ENCODE results near the gene FOSL2. TPM values are rescaled to one million over a fixed set of nuclear protein-coding genes. Genes with fewer than 3 reads are reported as not detected.

Gene FOSL2
- total RNA-seq, 2 experiments from 2014 or later = 0.35 to 1.0 TPM

DNA sequence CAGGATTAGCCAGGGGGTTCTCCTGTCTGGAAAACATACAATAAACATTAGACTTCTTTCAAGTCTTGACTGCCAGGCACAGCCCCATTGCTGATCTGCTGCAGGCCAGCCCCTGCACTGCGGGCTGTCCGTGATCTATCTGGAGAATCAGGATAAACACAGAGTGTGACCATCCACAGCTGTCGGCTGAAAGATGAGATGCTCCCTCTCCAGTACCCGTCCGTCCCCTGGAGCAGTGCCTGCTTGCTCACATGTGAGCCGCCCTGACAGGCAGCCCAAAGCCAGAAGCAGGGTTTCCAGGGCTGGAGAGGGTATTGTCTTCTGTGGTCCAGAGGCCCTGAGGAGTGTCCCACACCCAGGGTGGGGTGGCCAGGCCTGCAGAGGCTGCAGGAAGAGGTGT, 46.1 kb upstream of the FOSL2 start:
- POLR2A ChIA-PET = interaction anchor here (0.6 kb wide), 1 partner anchor 813 kb away, joined by 3 read pairs; no protein-coding TSS in a partner anchor
- CTCF ChIA-PET (ENCODE audit: unreplicated experiment) = no interaction called here
- no peak for TF ChIP-seq EZH2phosphoT487 (IDR thresholded peaks at IDR 0.05; ENCODE audit: borderline replicate concordance, low read depth, low read length)
- TF ChIP-seq, protein P1, sequence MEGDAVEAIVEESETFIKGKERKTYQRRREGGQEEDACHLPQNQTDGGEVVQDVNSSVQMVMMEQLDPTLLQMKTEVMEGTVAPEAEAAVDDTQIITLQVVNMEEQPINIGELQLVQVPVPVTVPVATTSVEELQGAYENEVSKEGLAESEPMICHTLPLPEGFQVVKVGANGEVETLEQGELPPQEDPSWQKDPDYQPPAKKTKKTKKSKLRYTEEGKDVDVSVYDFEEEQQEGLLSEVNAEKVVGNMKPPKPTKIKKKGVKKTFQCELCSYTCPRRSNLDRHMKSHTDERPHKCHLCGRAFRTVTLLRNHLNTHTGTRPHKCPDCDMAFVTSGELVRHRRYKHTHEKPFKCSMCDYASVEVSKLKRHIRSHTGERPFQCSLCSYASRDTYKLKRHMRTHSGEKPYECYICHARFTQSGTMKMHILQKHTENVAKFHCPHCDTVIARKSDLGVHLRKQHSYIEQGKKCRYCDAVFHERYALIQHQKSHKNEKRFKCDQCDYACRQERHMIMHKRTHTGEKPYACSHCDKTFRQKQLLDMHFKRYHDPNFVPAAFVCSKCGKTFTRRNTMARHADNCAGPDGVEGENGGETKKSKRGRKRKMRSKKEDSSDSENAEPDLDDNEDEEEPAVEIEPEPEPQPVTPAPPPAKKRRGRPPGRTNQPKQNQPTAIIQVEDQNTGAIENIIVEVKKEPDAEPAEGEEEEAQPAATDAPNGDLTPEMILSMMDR (conservative IDR thresholded peaks at IDR 0.05; ENCODE audit: low read length) = no peak
- no peaks in the 10 kb centered on the region for H3K4me1 ChIP-seq (ENCODE audit: insufficient read depth, low read length, poor library complexity, severe bottlenecking)
- H3K79me2 ChIP-seq (ENCODE audit: insufficient read depth, low read depth, low read length) = no peaks in the 10 kb centered on the region
- no peaks in the 10 kb centered on the region for H3K9me2 ChIP-seq (ENCODE audit: insufficient read depth, low read length)
- H2AFZ ChIP-seq (ENCODE audit: low read length) = no peak overlapping the region
- H4K20me1 ChIP-seq (ENCODE audit: insufficient read depth, low read length) = no peaks in the 10 kb centered on the region
- no peak overlapping the region for H3K4me2 ChIP-seq (ENCODE audit: low read length)
- BruUV-seq (replicated peaks) = no TSS peak
- H3K9me3 ChIP-seq (ENCODE audit: low read length) = no peaks in the 10 kb centered on the region
- DNase-seq (ENCODE audit: low spot score) = no peak
- H3K27ac ChIP-seq (ENCODE audit: low read depth, low read length, poor library complexity, severe bottlenecking) = no peak overlapping the region
- no peak overlapping the region for H3K4me3 ChIP-seq (ENCODE audit: low read depth, low read length, poor library complexity, severe bottlenecking)
- H3K36me3 ChIP-seq (ENCODE audit: insufficient read depth, low read length) = no peaks in the 10 kb centered on the region
- intact Hi-C loops (cut with micrococcal nuclease; ENCODE audit: unreplicated experiment) = no loop called here

DNA sequence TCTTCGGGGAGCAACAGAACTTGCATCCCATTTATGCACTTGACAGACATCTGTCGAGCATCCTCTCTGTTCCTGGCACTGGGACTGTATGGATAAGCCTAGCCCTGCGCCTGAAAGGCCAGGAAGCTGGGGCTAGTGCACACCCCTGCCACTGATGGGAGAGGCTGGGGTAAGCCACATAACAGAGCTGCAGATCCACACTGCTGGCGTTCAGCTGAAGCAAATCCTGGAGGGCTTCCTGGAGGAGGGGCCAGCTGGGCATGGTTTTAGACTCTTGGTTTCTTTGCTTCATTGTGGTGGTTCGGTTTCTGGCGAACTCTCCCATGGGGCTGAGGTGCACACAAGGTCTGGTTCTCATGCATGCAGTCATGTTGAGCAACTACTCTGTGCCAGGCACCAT, 45.5 kb upstream of the FOSL2 start:
- ChIA-PET CTCF (ENCODE audit: unreplicated experiment) (no interaction called here), POLR2A (interaction anchor here (0.6 kb wide), 1 partner anchor 812 kb away, joined by 3 read pairs; no protein-coding TSS in a partner anchor)
- no peaks in the 10 kb centered on the region for H3K9me2 ChIP-seq (ENCODE audit: insufficient read depth, low read length)
- intact Hi-C loops (cut with micrococcal nuclease; ENCODE audit: unreplicated experiment) = no loop called here
- DNase-seq (ENCODE audit: low spot score) = no peak
- BruUV-seq (replicated peaks) = no TSS peak
- no peak overlapping the region for H3K4me3 ChIP-seq (ENCODE audit: low read depth, low read length, poor library complexity, severe bottlenecking)
- no peaks in the 10 kb centered on the region for H3K79me2 ChIP-seq (ENCODE audit: insufficient read depth, low read depth, low read length)
- no peak overlapping the region for H3K27ac ChIP-seq (ENCODE audit: low read depth, low read length, poor library complexity, severe bottlenecking)
- H3K9me3 ChIP-seq (ENCODE audit: low read length) = no peaks in the 10 kb centered on the region
- H3K4me2 ChIP-seq (ENCODE audit: low read length) = no peak overlapping the region
- no peak overlapping the region for H2AFZ ChIP-seq (ENCODE audit: low read length)
- no peak for TF ChIP-seq EZH2phosphoT487 (IDR thresholded peaks at IDR 0.05; ENCODE audit: borderline replicate concordance, low read depth, low read length)
- TF ChIP-seq, protein P1 (conservative IDR thresholded peaks at IDR 0.05; ENCODE audit: low read length) = no peak
- no peaks in the 10 kb centered on the region for H4K20me1 ChIP-seq (ENCODE audit: insufficient read depth, low read length)
- H3K4me1 ChIP-seq (ENCODE audit: insufficient read depth, low read length, poor library complexity, severe bottlenecking) = no peaks in the 10 kb centered on the region
- no peaks in the 10 kb centered on the region for H3K36me3 ChIP-seq (ENCODE audit: insufficient read depth, low read length)

DNA sequence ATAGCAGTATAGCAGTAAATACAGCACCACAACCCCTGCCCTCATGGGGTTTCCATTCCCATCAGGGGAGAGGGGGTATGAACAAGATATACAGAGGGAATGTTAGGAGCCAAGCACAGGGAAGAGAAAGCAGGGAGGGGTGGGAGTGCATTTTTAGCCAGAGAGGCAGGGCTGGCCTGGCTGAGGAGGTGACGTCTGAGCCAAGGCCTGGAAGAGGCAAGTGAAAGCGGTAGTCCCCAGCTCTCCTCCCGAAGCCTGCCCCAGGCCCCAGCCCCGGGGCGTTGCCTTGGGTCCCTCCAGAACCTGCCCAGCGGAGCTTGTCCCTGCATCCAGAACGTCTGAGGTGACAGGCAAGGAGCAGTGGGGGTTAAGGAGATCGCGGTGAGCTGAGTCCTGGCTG, 45.1 kb upstream of the FOSL2 start:
- Histone ChIP-seq H3K27ac (ENCODE audit: low read depth, low read length, poor library complexity, severe bottlenecking) (no peak overlapping the region), H2AFZ (ENCODE audit: low read length) (no peak overlapping the region), H3K4me3 (ENCODE audit: low read depth, low read length, poor library complexity, severe bottlenecking) (no peak overlapping the region), H3K9me2 (ENCODE audit: insufficient read depth, low read length) (no peaks in the 10 kb centered on the region), H3K9me3 (ENCODE audit: low read length) (no peaks in the 10 kb centered on the region), H4K20me1 (ENCODE audit: insufficient read depth, low read length) (no peaks in the 10 kb centered on the region), H3K4me2 (ENCODE audit: low read length) (no peak overlapping the region), H3K36me3 (ENCODE audit: insufficient read depth, low read length) (no peaks in the 10 kb centered on the region), H3K4me1 (ENCODE audit: insufficient read depth, low read length, poor library complexity, severe bottlenecking) (no peaks in the 10 kb centered on the region), H3K79me2 (ENCODE audit: insufficient read depth, low read depth, low read length) (no peaks in the 10 kb centered on the region)
- intact Hi-C loops (cut with micrococcal nuclease; ENCODE audit: unreplicated experiment) = no loop called here
- ChIA-PET POLR2A (no interaction called here), CTCF (ENCODE audit: unreplicated experiment) (no interaction called here)
- TF ChIP-seq, protein P1 (conservative IDR thresholded peaks at IDR 0.05; ENCODE audit: low read length) = no peak
- no peak for TF ChIP-seq EZH2phosphoT487 (IDR thresholded peaks at IDR 0.05; ENCODE audit: borderline replicate concordance, low read depth, low read length)
- BruUV-seq (replicated peaks) = no TSS peak
- DNase-seq (ENCODE audit: low spot score) = no peak
